ENCODE measurements around the gene ALOXE3.
A peak's percentile ranks its signal among the peaks of the same experiment; 100 is the strongest.

The ALOXE3 gene

DNA sequence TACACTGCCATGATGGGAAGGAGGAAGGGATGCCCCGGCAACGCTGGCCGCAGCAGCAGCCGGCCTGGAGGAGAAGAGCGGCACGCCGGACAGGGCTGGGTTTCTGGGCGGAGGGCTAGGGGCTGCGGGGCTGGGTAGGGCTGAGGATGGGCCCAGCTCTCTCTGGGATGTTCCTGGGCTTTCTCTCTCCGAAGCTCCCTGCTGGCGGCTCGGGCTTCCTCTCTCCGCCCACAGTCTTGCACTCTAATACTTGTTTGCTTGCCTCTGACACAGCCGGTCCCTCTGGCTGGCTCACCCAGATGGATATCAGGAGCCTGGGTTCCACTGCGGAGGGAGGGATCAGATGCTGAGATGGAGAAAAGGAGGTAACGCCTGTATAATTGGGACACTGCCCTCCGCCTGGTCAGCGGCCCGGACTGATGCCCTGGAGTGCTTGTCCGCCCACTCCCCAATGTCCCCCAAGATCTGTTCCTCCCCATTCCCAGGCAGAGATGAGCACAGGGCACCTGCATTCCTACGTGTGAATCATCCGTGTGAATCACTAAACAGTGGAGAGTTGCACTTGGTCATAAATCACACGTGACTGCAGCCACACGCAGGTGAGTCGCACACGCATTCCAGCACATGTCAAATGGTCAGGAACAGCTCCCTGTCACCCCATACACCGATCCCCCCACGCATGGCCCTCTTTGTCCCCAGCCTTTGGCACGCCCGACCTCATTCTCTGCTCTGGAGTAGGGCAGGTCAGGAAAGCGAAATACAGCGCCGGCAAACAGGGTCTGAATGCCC is at the start of gene ALOXE3:
TSS of gene ALOXE3 (minus strand) at position 535 of the 789 bp plus-strand sequence. CDS start at position 11, 524 bp downstream.
- DNase-seq = peak; percentile 29

DNA sequence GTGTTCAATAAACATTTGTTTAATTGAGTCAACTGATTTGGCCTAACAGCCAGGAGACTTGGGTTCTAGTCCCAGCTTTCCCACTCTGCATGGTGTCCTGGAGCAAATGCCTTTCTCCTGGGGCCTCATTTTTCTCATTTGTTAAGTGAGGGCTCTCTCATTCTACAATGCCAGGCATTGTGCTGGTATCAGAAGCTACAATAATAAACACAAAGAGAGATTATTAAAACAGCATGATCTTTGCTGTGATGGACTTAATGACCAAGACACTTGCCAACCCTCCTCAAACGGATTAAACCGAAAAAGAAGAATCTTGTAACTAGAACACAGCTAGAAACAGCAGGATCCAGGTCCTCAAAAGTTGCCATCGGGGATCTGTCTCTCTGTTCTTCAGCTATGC is 49.2 kb upstream of the ALOXE3 start:
- no peak for DNase-seq

DNA sequence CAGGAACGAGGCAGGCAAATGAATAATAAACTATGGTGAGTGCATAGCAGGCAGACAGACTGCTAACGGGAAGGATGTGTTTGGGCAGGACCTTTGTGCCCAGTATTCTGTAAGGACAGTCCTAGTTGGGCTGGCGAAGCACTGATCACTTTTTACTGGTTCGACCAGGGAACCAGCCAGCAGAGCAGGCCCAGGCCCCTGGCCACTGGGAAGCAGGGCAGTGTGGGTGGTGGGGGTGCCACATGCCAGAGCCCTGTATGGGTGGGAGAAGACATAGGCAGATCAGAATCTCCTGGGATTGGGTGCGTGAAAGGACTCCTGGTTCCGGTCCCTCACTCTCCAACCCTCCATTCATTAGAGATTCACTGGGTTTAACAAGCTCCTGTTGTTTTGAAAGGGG is 48.4 kb upstream of the ALOXE3 start:
- DNase-seq = no peak

DNA sequence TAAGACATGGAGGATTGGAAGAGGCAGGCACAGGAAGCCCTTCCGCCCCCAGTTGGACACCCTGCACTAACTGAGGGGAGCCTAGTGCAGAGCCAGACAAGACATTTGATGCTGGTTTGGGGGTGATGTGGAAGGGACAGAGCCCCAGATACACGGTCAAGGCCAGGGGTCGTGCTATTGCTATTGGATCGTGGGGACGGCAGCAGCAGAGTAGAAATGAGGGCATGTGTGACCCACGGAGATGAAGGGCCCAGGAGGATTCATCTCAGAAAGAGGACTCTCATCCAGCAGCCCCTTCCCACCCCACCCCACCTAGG is 46.5 kb upstream of the ALOXE3 start:
- DNase-seq = no peak

DNA sequence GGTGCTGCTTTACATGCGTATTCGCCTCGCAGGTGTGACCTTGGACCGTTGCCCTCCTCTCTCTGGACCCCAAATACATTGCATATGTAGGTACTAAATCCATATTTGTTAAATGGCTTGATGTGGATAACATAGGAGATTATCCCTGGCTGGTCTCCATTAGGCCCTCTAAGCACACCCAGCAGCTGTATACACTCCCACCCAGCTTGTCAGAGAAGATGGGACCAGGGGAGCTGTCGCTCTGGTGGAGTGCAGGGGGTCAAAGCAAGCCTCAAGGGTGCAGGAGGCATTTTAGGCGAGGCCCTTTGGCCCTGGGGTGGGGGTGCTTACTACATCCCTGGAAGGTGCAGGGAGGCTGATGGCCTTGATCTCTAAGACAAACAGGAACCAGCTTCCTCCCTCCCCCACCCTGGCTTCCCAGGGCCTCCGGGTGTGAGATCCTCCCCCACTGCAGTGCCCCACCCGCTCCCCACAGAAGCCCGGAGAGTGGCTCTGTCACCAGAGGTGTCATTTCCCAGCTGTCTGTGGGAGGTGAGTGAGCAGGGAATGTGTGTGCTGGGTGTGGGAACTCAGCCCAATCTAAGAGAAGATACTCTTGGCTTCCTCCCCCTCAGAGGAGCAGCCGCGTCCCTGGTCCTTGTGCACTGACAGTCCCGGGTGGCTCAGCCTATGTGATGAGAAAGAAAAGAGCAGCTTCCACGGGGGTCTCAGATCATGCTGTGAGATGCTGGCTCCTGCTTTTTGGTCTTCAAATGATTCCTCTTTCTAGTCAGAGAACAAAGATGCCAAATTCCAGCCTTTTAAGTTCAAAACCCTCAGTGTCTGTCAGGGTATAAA is 45.9 kb upstream of the ALOXE3 start:
- DNase-seq = peak; percentile 82

DNA sequence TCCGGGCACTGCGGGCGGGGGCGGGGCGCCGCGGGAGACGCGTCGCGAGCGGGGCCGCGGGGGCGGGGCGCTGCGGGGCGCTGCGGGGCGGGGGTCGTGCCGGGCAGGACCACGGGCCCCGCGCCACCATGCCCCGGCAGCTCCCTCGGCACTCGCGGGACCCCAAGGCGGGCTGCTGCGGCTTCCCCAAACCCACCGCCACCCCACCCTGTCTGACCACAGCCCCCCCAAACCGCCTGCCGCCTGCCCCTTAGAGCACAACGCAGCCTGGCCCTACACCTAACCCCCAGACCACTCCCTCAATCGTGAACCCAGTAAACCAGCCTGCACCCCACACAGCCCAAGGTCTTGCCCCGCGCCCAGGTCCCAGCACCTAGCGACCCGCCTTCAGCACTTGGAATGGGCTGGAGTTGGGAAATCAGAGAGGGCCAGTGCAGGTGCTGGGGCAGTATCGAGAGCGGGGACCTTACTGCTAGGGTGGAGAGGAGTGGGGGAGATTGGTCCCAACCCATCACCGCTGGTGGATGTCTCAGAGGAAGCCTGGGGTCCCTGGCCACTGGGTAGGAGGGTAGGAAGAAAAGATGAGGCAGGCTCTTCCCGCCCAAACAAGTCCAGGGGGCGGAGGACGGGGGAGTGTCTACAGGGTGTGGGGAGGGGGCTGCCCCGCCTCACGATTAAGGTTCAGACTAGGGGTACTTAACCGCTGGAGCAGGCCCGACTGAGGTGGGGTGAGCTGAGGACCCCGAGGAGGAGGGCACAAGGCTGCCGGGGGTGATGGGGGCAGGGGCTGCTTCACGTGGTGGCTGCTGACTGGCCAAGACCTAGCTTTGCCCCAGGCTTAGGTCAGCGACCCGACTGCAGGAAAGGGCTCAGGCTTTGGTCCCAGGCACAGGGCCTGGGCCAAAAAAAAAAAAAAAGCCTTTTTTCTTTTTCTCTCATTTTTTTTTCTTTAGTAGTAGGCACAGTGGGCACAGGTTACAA is 45.0 kb upstream of the ALOXE3 start:
- no peak for DNase-seq

DNA sequence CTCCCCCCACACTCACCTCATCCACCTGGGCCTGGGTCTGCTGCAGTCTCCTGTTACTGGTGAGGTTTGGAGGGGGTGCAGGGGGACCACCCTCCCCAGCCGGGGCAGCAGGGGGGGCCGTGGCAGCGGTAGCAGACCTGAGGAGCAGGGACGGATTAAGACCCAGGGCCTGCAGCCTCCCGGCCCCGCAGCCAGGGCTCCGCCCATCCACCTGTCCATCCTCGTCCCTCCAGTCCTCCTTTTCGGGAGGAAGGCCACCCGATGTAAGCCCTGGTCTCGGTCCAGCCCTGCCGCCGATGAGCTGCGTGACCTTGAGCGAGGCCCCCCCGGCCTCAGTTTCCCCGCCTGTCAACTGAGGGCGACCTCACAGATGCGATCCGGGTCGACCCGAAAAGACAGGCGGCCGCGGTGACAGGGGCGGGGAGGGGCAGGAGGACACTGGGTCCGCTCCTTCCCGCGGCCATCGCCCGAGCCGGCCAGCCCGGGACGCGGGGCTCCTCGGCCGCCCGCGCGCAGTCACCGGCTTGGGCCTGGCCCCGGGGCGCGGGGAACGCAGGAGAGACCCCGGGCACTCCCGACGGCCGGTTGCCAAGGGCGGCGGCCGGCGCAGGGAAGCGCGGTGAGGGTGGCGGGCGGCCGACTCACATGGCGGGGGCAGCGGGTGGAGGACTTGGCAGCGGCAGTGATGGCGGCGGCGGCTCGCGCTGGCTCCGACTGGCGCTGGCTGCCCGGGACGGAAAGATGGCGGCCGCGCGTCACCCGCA is 44.1 kb upstream of the ALOXE3 start, which contains the start of gene VAMP2:
TSS of gene VAMP2 (minus strand) at position 716 of the 764 bp plus-strand sequence. CDS start at position 647, 69 bp downstream.
- peak; percentile 79 for DNase-seq

DNA sequence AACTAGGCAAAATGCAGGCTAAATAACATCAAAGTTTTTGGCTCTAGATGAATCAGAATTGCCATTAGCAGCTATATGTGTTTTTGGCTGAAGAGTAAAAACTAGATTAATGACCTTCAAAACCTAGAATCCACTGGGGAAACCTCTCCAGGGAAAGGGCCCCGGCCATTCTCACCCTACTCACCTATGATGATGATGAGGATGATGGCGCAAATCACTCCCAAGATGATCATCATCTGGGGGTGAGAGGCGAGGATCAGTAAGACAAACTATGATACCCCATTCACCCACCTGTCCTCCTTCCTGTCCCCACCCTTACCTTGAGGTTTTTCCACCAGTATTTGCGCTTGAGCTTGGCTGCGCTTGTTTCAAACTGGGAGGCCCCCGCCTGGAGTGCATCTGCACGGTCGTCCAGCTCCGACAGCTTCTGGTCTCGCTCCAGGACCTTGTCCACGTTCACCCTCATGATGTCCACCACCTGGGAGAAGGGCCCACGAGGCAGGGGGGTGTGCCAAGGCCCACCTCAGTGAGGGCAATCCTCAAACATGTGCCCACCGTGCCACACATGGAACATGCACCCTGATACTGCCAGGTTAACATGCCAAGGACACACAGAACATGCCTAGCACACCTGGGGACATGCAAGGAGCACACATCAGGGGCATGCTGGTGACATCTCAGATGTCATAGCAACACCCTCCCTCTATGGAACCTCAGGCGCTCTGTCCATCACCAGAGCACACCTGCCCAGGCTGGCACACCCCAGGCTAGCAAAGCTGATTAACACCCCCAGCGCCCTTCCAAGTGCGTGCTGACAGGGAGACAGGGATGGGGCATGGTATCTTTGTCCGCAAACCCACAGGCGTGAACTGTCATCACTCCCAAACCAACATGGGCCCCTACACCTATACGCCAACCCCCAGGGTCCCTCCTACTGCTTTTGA is 43.2 kb upstream of the ALOXE3 start:
- no peak for DNase-seq

DNA sequence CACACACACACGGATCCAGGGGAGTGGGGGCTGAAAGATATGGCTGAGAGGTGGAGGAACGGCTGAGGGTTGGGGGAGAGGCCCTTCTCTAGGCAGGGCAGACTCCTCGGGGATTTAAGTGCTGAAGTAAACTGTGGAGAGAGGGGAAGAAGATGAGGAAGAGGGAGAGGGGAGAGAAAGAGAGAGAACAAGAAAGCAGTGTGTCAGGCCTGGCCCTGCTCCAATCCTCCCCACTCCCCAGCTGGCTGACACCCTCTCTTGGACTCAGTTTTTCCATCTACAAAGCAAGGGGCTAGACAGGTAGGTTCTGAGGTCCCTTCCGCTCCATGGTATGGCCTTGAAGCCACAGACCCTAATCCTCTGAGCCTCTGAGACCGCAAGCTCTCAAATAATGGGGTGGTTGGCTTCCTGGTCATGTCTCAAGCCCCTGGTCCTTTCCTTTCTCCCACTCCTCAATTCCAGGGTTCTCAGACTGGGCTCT is 42.5 kb upstream of the ALOXE3 start:
- DNase-seq = no peak

DNA sequence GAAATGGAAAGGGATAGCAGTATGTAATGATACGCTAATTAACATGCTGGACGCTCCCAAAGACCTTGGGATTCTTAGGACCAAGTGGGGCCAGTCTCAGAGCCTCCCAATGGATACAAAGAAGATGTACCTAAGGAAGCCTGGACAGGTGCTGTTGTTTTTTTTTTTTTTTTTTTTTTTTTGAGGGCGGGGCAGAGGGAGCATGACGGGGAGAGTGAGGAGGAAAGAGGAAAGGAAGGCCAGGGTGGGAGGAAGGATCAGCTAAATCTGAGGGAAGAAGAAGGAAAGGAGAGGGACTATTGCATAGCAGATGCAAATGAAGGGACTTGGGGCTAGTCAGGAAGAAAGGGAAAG is 41.9 kb upstream of the ALOXE3 start:
- DNase-seq = no peak

DNA sequence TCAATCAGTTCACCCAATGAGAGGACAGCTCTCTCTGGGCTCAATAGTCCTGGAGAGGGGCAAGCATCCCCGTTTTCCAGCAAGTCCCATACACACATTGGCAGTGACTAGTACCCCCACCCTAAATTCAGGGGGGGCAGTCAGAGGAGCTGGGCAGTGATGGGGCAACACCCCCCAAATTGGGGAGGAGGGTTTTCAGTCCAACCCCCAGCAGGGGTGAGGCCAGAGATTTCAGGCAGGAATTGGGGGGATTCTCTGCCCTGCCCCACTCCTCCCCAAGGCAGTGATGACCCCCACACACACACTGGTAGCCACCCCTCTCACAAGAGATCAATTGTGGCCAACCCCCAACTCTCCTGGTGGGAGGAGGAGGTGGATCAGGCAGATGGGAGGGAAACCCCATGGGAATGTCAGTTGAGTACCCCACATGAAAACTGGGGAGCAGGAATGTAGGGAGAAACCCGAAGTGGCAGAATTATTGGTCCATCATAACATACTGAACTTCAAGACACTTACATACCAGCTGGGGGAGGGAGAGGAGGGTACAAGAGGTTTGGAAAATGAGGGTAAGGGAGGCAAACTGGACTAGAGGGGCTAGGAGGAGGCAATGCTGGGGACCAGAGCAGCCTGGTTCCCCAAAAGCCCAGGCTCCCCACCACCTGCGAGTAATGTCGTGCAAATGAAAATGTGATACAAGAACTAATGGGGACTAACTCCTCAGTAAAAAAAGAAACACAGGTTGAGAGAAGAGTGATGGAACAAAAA is 41.3 kb upstream of the ALOXE3 start:
- DNase-seq = no peak

DNA sequence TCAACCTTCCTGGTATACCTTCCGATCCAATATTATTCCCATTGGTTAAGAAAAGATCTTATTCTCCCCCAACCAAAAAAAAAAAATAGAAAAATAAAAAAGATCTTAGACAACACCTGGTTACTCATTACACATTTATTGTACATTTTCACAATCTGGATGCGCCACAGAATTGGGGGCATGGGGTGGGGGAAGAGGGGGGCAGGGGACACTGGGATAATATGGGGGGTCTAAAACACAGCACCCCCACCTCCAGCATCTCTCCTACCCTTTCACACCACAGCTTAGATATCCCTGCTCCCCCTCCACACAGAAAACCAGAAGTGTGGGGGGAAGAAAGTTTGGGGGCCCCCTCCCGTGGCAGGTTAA is 40.7 kb upstream of the ALOXE3 start:
- DNase-seq = no peak

DNA sequence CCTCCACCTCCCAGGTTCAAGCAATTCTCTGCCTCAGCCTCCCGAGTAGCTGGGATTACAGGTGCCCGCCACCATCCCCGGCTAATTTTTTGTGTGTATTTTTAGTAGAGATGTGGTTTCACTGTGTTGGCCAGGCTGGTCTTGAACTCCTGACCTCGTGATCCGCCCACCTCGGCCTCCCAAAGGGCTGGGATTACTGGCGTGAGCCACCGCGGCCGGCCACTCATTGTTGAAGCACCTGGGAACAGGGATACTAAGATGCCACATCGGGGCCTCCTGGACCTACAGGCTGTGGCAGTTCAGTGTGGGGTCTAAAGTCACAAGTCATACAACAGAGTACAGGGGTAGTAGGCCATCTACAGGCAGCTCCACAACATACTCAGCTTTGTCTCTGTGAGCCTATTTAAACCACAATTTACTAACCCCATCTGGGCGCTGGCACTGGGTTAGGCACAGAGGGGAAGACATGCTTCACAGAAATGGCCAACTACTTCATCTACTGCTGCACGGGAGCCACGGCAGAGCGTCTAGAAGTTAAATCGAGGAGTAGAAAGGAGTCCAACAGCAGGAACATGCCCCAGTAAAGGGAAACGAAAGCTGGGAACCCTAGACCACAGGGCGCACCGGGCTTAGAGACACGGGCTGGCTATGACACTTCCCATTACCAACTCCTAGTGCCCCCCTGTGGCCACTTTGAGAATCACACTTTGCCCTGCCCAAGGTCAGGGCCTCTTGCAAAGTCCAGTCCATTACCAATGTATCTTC is 40.1 kb upstream of the ALOXE3 start:
- DNase-seq = peak; percentile 87

DNA sequence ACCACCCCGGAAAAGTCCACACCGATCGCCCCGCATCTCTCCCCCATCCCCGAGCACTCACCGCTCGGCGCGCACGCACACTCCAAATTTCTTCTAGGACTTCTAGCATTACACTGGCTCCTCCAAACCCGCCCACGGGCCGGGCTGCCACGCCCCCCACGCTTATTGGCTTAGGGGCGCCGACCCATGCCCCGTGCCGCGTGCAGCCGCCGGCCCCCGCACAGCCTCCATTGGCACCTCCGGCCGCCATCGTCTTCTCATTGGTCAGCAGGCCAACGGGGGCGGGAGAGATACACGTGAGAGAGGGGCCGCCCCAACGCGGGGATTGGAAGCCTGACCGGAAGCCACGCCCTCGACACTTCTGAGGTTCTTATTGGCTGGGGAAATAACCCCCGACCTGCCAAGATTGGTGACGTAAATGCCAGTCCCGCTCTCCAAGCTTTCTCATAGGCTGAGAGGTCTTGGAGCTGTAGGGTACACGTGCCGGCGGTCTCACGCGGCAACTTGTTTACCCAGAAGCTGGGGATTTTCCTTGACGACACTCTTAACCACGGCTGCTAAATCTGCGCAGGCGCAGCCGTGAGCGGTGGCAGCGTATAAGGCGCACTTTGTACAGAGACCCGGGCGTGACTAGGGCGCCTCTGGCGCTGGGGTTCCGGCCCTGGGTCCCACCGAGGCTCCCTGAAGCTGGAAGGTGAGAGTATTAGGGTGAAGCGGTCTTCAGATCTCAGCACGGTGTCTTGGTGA is 38.1 kb upstream of the ALOXE3 start:
- DNase-seq = peak; percentile 100

DNA sequence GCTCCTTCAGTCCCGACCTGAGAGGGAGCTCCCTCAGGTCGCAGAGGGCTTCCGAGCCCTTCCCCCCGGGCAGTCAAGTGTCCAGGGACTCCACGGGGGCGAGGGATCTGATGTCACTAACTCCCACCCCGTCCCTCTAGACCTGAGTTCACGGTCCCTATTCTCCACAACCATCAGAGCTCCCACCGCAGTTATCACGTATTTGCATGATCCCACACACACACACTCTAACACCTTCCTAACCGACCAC is 37.6 kb upstream of the ALOXE3 start:
- DNase-seq = no peak

DNA sequence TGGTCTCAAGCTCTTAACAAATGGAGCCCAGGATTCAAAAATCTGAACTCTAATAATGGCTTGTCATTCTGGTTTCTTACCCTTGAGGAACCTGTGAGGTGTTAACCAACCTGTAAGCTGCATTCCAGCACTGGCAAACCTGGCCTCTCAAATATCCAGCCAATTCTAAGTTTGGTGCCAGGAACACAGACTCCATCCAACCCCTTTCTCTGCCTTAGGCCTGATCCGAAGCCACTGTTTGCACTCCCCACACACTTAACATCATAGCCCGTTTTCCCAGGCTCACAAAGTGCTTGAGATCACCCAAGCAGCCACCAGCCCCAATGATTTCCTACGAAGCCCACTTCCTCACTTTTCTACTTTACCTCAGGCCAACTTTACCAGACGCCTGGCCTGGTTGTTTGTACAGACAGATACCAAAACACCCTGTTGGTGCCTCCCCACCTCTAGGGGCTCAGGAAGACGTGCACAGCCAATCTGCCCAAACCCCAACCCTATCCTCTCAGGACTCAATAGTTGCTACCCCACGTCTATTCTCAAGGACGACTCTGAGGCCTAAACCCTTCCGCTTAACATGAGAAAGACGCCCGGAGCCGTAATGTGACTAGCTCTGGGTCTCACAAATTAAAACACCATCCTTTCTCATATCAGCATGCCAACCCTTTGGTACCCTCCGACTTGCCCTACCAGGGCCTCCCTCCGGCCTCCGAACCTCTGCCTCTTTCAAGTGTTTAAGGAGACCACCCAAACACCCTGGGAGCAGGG is 37.1 kb upstream of the ALOXE3 start:
- DNase-seq = no peak

DNA sequence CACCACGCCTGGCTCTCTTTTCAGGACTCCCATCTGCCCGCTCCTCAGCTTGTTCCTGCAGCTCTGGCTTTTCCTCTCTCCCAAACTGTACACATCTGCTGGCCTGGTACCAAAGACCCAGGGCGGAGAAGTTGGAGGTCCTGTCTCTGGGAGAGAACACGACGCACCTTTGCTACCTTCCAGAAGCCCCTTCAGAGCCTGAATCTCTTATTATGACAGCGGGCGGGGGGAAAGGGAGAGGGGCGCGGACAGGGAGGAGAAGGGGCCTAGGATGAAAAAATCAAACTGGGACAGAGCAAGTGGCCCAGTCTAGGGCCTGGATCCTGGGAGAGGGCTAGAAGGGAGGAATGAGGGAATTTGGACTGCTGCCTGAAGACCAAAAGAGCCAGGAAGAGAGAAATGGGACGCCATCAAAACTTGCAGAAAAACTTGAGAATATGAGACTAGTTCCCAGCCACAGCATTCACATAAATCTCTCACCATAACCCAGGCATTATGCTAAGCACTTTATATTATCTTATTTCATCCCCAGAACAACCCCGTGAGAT is 36.4 kb upstream of the ALOXE3 start:
- no peak for DNase-seq
